ENCODE measurements around the gene ESR2. TPM values are rescaled to one million over a fixed set of nuclear protein-coding genes. Genes with fewer than 3 reads are reported as not detected.

ESR2 gene
- total and polyA plus RNA-seq, 4 experiments from 2014 or later: 0.12 to 0.59 TPM; not detected in 2

- H3K36me3 Mint-ChIP-seq: peaks cover 43 to 75% of the 10 kb centered on the region in 2 donors
Observed at GRCh38 chr14:64092338-64092737, 201.8 kb downstream of the ESR2 start.

GRCh38 chr14:64091217-64091616, 203.0 kb downstream of the ESR2 start:
- H3K4me1 ChIP-seq (ENCODE audit: insufficient read depth, low read length): no peaks in the 10 kb centered on the region
- H3K9me3 Mint-ChIP-seq: no peaks in the 10 kb centered on the region
- H3K27ac Mint-ChIP-seq: no peak overlapping the region
- H3K27ac ChIP-seq (ENCODE audit: low read depth, low read length): no peak overlapping the region
- peaks cover 52% of the 10 kb centered on the region for H3K36me3 ChIP-seq (ENCODE audit: insufficient read depth, low read length)
- H3K27me3 ChIP-seq (ENCODE audit: insufficient read depth, low read length): no peaks in the 10 kb centered on the region
- peaks cover 33 to 69% of the 10 kb centered on the region in 2 donors for H3K36me3 Mint-ChIP-seq
- no peaks in the 10 kb centered on the region for H3K4me1 Mint-ChIP-seq
- H3K4me3 ChIP-seq (ENCODE audit: low read length in 2 of 2): no peak overlapping the region
- no peaks in the 10 kb centered on the region for H3K9me3 ChIP-seq (ENCODE audit: control insufficient read depth in 1 of 2, low read length in 2 of 2)
- H3K27me3 Mint-ChIP-seq: no peaks in the 10 kb centered on the region
- DNase-seq: no peak
- intact Hi-C loops (cut with micrococcal nuclease): no loop called here
- no peak overlapping the region for H3K4me3 Mint-ChIP-seq
- ChIA-PET POLR2A (ENCODE audit: partially characterized antibody) (no interaction called here), CTCF (ENCODE audit: partially characterized antibody) (no interaction called here)

More at GRCh38 chr14:64092338-64092737, 201.8 kb downstream of the ESR2 start:
- Mint-ChIP-seq H3K27me3 (no peaks in the 10 kb centered on the region), H3K4me3 (no peak overlapping the region), H3K4me1 (no peaks in the 10 kb centered on the region), H3K27ac (peak overlapping the region in 1 of 7 donors; percentile 71), H3K9me3 (no peaks in the 10 kb centered on the region)
- H3K27me3 ChIP-seq (ENCODE audit: insufficient read depth, low read length): no peaks in the 10 kb centered on the region
- intact Hi-C loops (cut with micrococcal nuclease): no loop called here
- no peak overlapping the region for H3K4me3 ChIP-seq (ENCODE audit: low read length in 2 of 2)
- H3K4me1 ChIP-seq (ENCODE audit: insufficient read depth, low read length): no peaks in the 10 kb centered on the region
- no peak overlapping the region for H3K27ac ChIP-seq (ENCODE audit: low read depth, low read length)
- peaks cover 54% of the 10 kb centered on the region for H3K36me3 ChIP-seq (ENCODE audit: insufficient read depth, low read length)
- ChIA-PET POLR2A (ENCODE audit: partially characterized antibody) (no interaction called here), CTCF (ENCODE audit: partially characterized antibody) (no interaction called here)
- H3K9me3 ChIP-seq (ENCODE audit: control insufficient read depth in 1 of 2, low read length in 2 of 2): no peaks in the 10 kb centered on the region
- DNase-seq: no peak

- H3K36me3 ChIP-seq (ENCODE audit: insufficient read depth, low read length): peaks cover 47% of the 10 kb centered on the region
- no peaks in the 10 kb centered on the region for H3K4me1 Mint-ChIP-seq
Observed at GRCh38 chr14:64089920-64090319, 204.3 kb downstream of the ESR2 start.

GRCh38 chr14:64088647-64088964, 205.6 kb downstream of the ESR2 start:
- POLR2A ChIA-PET (ENCODE audit: partially characterized antibody): no interaction called here
- CTCF ChIA-PET (ENCODE audit: partially characterized antibody): no interaction called here
- no peaks in the 10 kb centered on the region for H3K9me3 ChIP-seq (ENCODE audit: control insufficient read depth in 1 of 2, low read length in 2 of 2)
- peak overlapping the region in 1 of 7 donors; percentile 12 for H3K27ac Mint-ChIP-seq
- no peak for DNase-seq
- no peak overlapping the region for H3K4me3 ChIP-seq (ENCODE audit: low read length in 2 of 2)
- H3K9me3 Mint-ChIP-seq: no peaks in the 10 kb centered on the region
- H3K27me3 Mint-ChIP-seq: no peaks in the 10 kb centered on the region
- intact Hi-C loops (cut with micrococcal nuclease): no loop called here
- H3K4me3 Mint-ChIP-seq: no peak overlapping the region
- no peak overlapping the region for H3K27ac ChIP-seq (ENCODE audit: low read depth, low read length)
- H3K36me3 Mint-ChIP-seq: peaks cover 36 to 72% of the 10 kb centered on the region in 2 donors
- H3K36me3 ChIP-seq (ENCODE audit: insufficient read depth, low read length): peaks cover 56% of the 10 kb centered on the region
- H3K4me1 Mint-ChIP-seq: peaks cover 0 to 1% (median under 1%) of the 10 kb centered on the region in 4 donors
- no peaks in the 10 kb centered on the region for H3K27me3 ChIP-seq (ENCODE audit: insufficient read depth, low read length)
- H3K4me1 ChIP-seq (ENCODE audit: insufficient read depth, low read length): no peaks in the 10 kb centered on the region

More at GRCh38 chr14:64089920-64090319, 204.3 kb downstream of the ESR2 start:
- Mint-ChIP-seq H3K9me3 (no peaks in the 10 kb centered on the region), H3K27me3 (no peaks in the 10 kb centered on the region), H3K4me3 (no peak overlapping the region), H3K27ac (peak overlapping the region in 1 of 7 donors; percentile 45), H3K36me3 (peaks cover 39 to 74% of the 10 kb centered on the region in 2 donors)
- ChIA-PET POLR2A (ENCODE audit: partially characterized antibody) (no interaction called here), CTCF (ENCODE audit: partially characterized antibody) (interaction anchor here (0.8 kb wide), 1 partner anchor 290 kb away, joined by 3 read pairs; no protein-coding TSS in a partner anchor)
- Histone ChIP-seq H3K4me3 (ENCODE audit: low read length in 2 of 2) (no peak overlapping the region), H3K4me1 (ENCODE audit: insufficient read depth, low read length) (no peaks in the 10 kb centered on the region), H3K27me3 (ENCODE audit: insufficient read depth, low read length) (no peaks in the 10 kb centered on the region), H3K9me3 (ENCODE audit: control insufficient read depth in 1 of 2, low read length in 2 of 2) (no peaks in the 10 kb centered on the region), H3K27ac (ENCODE audit: low read depth, low read length) (no peak overlapping the region)
- intact Hi-C loops (cut with micrococcal nuclease): no loop called here
- no peak for DNase-seq

- CTCF ChIA-PET (ENCODE audit: partially characterized antibody): interaction anchor here (0.9 kb wide), 1 partner anchor 69 kb away, joined by 4 read pairs; no protein-coding TSS in a partner anchor
- H3K36me3 ChIP-seq (ENCODE audit: insufficient read depth, low read length): peaks cover 61% of the 10 kb centered on the region
Observed at GRCh38 chr14:64082837-64083236, 211.3 kb downstream of the ESR2 start.

GRCh38 chr14:64081174-64081746, 212.9 kb downstream of the ESR2 start:
- H3K4me3 ChIP-seq (ENCODE audit: low read length in 2 of 2): no peak overlapping the region
- H3K4me1 ChIP-seq (ENCODE audit: insufficient read depth, low read length): no peaks in the 10 kb centered on the region
- H3K4me1 Mint-ChIP-seq: peaks cover 0 to 3% (median under 1%) of the 10 kb centered on the region in 4 donors
- no peak overlapping the region for H3K4me3 Mint-ChIP-seq
- peak overlapping the region in 1 of 7 donors; percentile 5 for H3K27ac Mint-ChIP-seq
- H3K27me3 ChIP-seq (ENCODE audit: insufficient read depth, low read length): no peaks in the 10 kb centered on the region
- peaks cover 58 to 84% of the 10 kb centered on the region in 2 donors for H3K36me3 Mint-ChIP-seq
- no peak for DNase-seq
- POLR2A ChIA-PET (ENCODE audit: partially characterized antibody): no interaction called here
- H3K27ac ChIP-seq (ENCODE audit: low read depth, low read length): no peak overlapping the region
- H3K36me3 ChIP-seq (ENCODE audit: insufficient read depth, low read length): peaks cover 53% of the 10 kb centered on the region
- no peaks in the 10 kb centered on the region for H3K27me3 Mint-ChIP-seq
- no peaks in the 10 kb centered on the region for H3K9me3 Mint-ChIP-seq
- no peaks in the 10 kb centered on the region for H3K9me3 ChIP-seq (ENCODE audit: control insufficient read depth in 1 of 2, low read length in 2 of 2)
- intact Hi-C loops (cut with micrococcal nuclease): no loop called here
- CTCF ChIA-PET (ENCODE audit: partially characterized antibody): no interaction called here

More at GRCh38 chr14:64082837-64083236, 211.3 kb downstream of the ESR2 start:
- Mint-ChIP-seq H3K4me3 (no peak overlapping the region), H3K4me1 (peaks cover 0 to 3% (median under 1%) of the 10 kb centered on the region in 4 donors), H3K9me3 (no peaks in the 10 kb centered on the region), H3K27ac (peak overlapping the region in 3 of 7 donors; percentile 6 to 43 (median 10)), H3K36me3 (peaks cover 51 to 83% of the 10 kb centered on the region in 2 donors), H3K27me3 (no peaks in the 10 kb centered on the region)
- Histone ChIP-seq H3K27ac (ENCODE audit: low read depth, low read length) (no peak overlapping the region), H3K4me3 (ENCODE audit: low read length in 2 of 2) (no peak overlapping the region), H3K27me3 (ENCODE audit: insufficient read depth, low read length) (no peaks in the 10 kb centered on the region), H3K9me3 (ENCODE audit: control insufficient read depth in 1 of 2, low read length in 2 of 2) (no peaks in the 10 kb centered on the region), H3K4me1 (ENCODE audit: insufficient read depth, low read length) (no peaks in the 10 kb centered on the region)
- POLR2A ChIA-PET (ENCODE audit: partially characterized antibody): interaction anchor here (1.8 kb wide), 1 partner anchor 10 kb away, joined by 5 read pairs; no protein-coding TSS in a partner anchor
- no peak for DNase-seq
- intact Hi-C loops (cut with micrococcal nuclease): no loop called here

- Histone ChIP-seq H3K4me1 (ENCODE audit: insufficient read depth, low read length) (no peaks in the 10 kb centered on the region), H3K4me3 (ENCODE audit: low read length in 2 of 2) (no peak overlapping the region), H3K36me3 (ENCODE audit: insufficient read depth, low read length) (peaks cover 53% of the 10 kb centered on the region), H3K27ac (ENCODE audit: low read depth, low read length) (no peak overlapping the region), H3K27me3 (ENCODE audit: insufficient read depth, low read length) (no peaks in the 10 kb centered on the region), H3K9me3 (ENCODE audit: control insufficient read depth in 1 of 2, low read length in 2 of 2) (no peaks in the 10 kb centered on the region)
- DNase-seq: no peak
- H3K4me3 Mint-ChIP-seq: no peak overlapping the region
- peaks cover 0 to 3% (median under 1%) of the 10 kb centered on the region in 4 donors for H3K4me1 Mint-ChIP-seq
- ChIA-PET CTCF (ENCODE audit: partially characterized antibody) (no interaction called here), POLR2A (ENCODE audit: partially characterized antibody) (no interaction called here)
- no peaks in the 10 kb centered on the region for H3K9me3 Mint-ChIP-seq
- intact Hi-C loops (cut with micrococcal nuclease): no loop called here
- H3K36me3 Mint-ChIP-seq: peaks cover 58 to 82% of the 10 kb centered on the region in 2 donors
- H3K27me3 Mint-ChIP-seq: no peaks in the 10 kb centered on the region
- peak overlapping the region in 3 of 7 donors; percentile 9 to 77 (median 26) for H3K27ac Mint-ChIP-seq
Observed at GRCh38 chr14:64080452-64080851, 213.7 kb downstream of the ESR2 start.
